H9 (cell line): ENCODE data around the gene GRIA1. TPM values are rescaled to one million over a fixed set of nuclear protein-coding genes. Genes with fewer than 3 reads are reported as not detected.

Experiments
- DNase-seq: peaks from one replicate; pipeline ENCODE4 v3.0.0-alpha.2; 2017
- H2AFZ ChIP-seq: one replicate; pipeline ENCODE4 v1.6.1; 2013; ENCODE audit warnings: mild to moderate bottlenecking, low read length, control low read depth, moderate library complexity
- H2AK5ac ChIP-seq: 2 replicates; pipeline ENCODE4 v1.6.1; 2013; ENCODE audit warnings: low read length, control low read depth, mixed read lengths; ENCODE audit not compliant: insufficient read length
- H2BK120ac ChIP-seq: one replicate; pipeline ENCODE4 v1.6.1; 2013; ENCODE audit warnings: low read depth, mild to moderate bottlenecking, low read length, control low read depth, inconsistent platforms; ENCODE audit not compliant: poor library complexity, severe bottlenecking
- H2BK12ac ChIP-seq: 2 replicates; pipeline ENCODE4 v1.6.1; 2013; ENCODE audit warnings: low read length, control low read depth, mixed read lengths, low read depth; ENCODE audit not compliant: insufficient read length
- H2BK15ac ChIP-seq: 2 replicates; pipeline ENCODE4 v1.6.1; 2013; ENCODE audit warnings: low read depth, low read length, control low read depth
- H2BK20ac ChIP-seq: one replicate; pipeline ENCODE4 v1.6.1; 2013; ENCODE audit warnings: low read depth, mild to moderate bottlenecking, low read length, control low read depth, inconsistent platforms; ENCODE audit not compliant: poor library complexity, severe bottlenecking
- H2BK5ac ChIP-seq: 2 replicates; pipeline ENCODE4 v1.6.1; 2013; ENCODE audit warnings: low read length, control low read depth, mixed read lengths; ENCODE audit not compliant: insufficient read length
- H3K14ac ChIP-seq: 2 replicates; pipeline ENCODE4 v1.6.1; 2013; ENCODE audit warnings: low read length, control low read depth; ENCODE audit not compliant: insufficient read depth
- H3K18ac ChIP-seq: 2 replicates; pipeline ENCODE4 v1.6.1; 2013; ENCODE audit warnings: low read depth, mild to moderate bottlenecking, mixed read lengths, low read length, control low read depth; ENCODE audit not compliant: insufficient read length
- H3K23ac ChIP-seq: 2 replicates; pipeline ENCODE4 v1.6.1; 2013; ENCODE audit warnings: low read length, control low read depth, mixed read lengths, low read depth; ENCODE audit not compliant: insufficient read length
- H3K23me2 ChIP-seq: 2 replicates; pipeline ENCODE4 v1.6.1; 2013; ENCODE audit warnings: low read depth, mild to moderate bottlenecking, mixed read lengths, low read length, control low read depth; ENCODE audit not compliant: insufficient read length, poor library complexity, severe bottlenecking
- H3K27ac ChIP-seq: 2 replicates; pipeline ENCODE4 v1.5.1; 2013; ENCODE audit warnings: low read length, control low read depth, mixed read lengths, low read depth; ENCODE audit not compliant: insufficient read length
- H3K27me3 ChIP-seq: 2 replicates; pipeline ENCODE4 v1.6.1; 2013; ENCODE audit warnings: low read length, control low read depth, inconsistent platforms; ENCODE audit not compliant: insufficient read depth
- H3K4ac ChIP-seq: 2 replicates; pipeline ENCODE4 v1.6.1; 2013; ENCODE audit warnings: low read depth, mild to moderate bottlenecking, control low read depth, inconsistent platforms, low read length, moderate library complexity
- H3K4me1 ChIP-seq: 2 replicates; pipeline ENCODE4 v1.6.1; 2013; ENCODE audit warnings: low read length, control low read depth, inconsistent platforms; ENCODE audit not compliant: insufficient read depth
- H3K4me2 ChIP-seq: 2 replicates; pipeline ENCODE4 v1.6.1; 2013; ENCODE audit warnings: low read length, control low read depth, mixed read lengths; ENCODE audit not compliant: insufficient read length, insufficient read depth
- H3K56ac ChIP-seq: 2 replicates; pipeline ENCODE4 v1.6.1; 2013; ENCODE audit warnings: low read depth, mild to moderate bottlenecking, mixed read lengths, low read length, control low read depth; ENCODE audit not compliant: insufficient read length
- H3K79me1 ChIP-seq: 2 replicates; pipeline ENCODE4 v1.6.1; 2013; ENCODE audit warnings: low read depth, mild to moderate bottlenecking, moderate library complexity, low read length, control low read depth, inconsistent platforms; ENCODE audit not compliant: insufficient read depth, poor library complexity, severe bottlenecking
- H3K79me2 ChIP-seq: 2 replicates; pipeline ENCODE4 v1.6.1; 2013; ENCODE audit warnings: low read length, control low read depth, inconsistent platforms; ENCODE audit not compliant: insufficient read depth
- H3K9ac ChIP-seq: 2 replicates; pipeline ENCODE4 v1.6.1; 2013; ENCODE audit warnings: low read length, control low read depth, mixed read lengths; ENCODE audit not compliant: insufficient read length; ENCODE audit errors: extremely low read depth
- H3K9me3 ChIP-seq: one replicate; pipeline ENCODE4 v1.6.1; 2013; ENCODE audit warnings: low read depth, low read length, inconsistent platforms; ENCODE audit not compliant: control insufficient read depth
- H3T11ph ChIP-seq: one replicate; pipeline ENCODE4 v1.6.1; 2013; ENCODE audit warnings: mild to moderate bottlenecking, low read length, control low read depth, inconsistent platforms
- H4K20me1 ChIP-seq: one replicate; pipeline ENCODE4 v1.6.1; 2013; ENCODE audit not compliant: control insufficient read depth, insufficient read length, insufficient read depth
- H4K5ac ChIP-seq: 2 replicates; pipeline ENCODE4 v1.6.1; 2013; ENCODE audit warnings: low read depth, mild to moderate bottlenecking, mixed read lengths, low read length, control low read depth; ENCODE audit not compliant: insufficient read length
- H4K8ac ChIP-seq: replicated peaks from 2 replicates; pipeline ENCODE4 v1.6.1; 2013; ENCODE audit warnings: low read length, control low read depth, mixed read lengths, low read depth; ENCODE audit not compliant: insufficient read length
- H4K91ac ChIP-seq: 2 replicates; pipeline ENCODE4 v1.6.1; 2013; ENCODE audit warnings: low read depth, mild to moderate bottlenecking, moderate library complexity, mixed read lengths, low read length, control low read depth; ENCODE audit not compliant: insufficient read length
- H3K27ac Mint-ChIP-seq, 3 experiments: 2 replicates in 2 of 3; 3 replicates in 1 of 3; pipeline ENCODE4 v1.8.0; 2020 to 2021; ENCODE audit warnings: mixed read lengths in 3 of 3, mild to moderate bottlenecking in 1 of 3, moderate library complexity in 1 of 3
- H3K27me3 Mint-ChIP-seq: 2 replicates; pipeline ENCODE4 v1.8.0; 2021; ENCODE audit warnings: low read depth, mild to moderate bottlenecking, moderate library complexity, mixed read lengths
- H3K36me3 Mint-ChIP-seq, 3 experiments: 2 replicates in 2 of 3; 3 replicates in 1 of 3; pipeline ENCODE4 v1.8.0; 2020 to 2021; ENCODE audit warnings: low read depth in 3 of 3, mixed read lengths in 3 of 3; ENCODE audit not compliant: insufficient read depth in 1 of 3
- H3K4me1 Mint-ChIP-seq, 2 experiments: 2 replicates each; pipeline ENCODE4 v1.8.0; 2020; ENCODE audit warnings: mixed read lengths in 2 of 2
- H3K4me3 Mint-ChIP-seq, 2 experiments: 2 replicates in 1 of 2; 3 replicates in 1 of 2; pipeline ENCODE4 v1.8.0; 2020 to 2021; ENCODE audit warnings: mild to moderate bottlenecking in 2 of 2, mixed read lengths in 2 of 2, moderate library complexity in 1 of 2
- H3K9me3 Mint-ChIP-seq, 2 experiments: 2 replicates in 1 of 2; 3 replicates in 1 of 2; pipeline ENCODE4 v1.8.0; 2020; ENCODE audit warnings: mild to moderate bottlenecking in 2 of 2, mixed read lengths in 2 of 2, moderate library complexity in 1 of 2
- CTCF ChIP-seq: fragments of 200-600 bp; sonication (generic); conservative IDR thresholded peaks from 3 replicates; pipeline ENCODE4 v1.8.0; 2021; ENCODE audit warnings: antibody characterized with exemption, mild to moderate bottlenecking
- WGBS: extraction: QIAGEN DNeasy Blood & Tissue Kit; methylation state at CpG from one replicate; pipeline ENCODE4 v1.1.7; 2013; ENCODE audit warnings: missing lambda C conversion rate, low lambda C conversion rate, mixed read lengths; ENCODE audit not compliant: insufficient read length; ENCODE audit errors: extremely low coverage; 5-methylcytosine and 5-hydroxymethylcytosine counted together
- total RNA-seq: library from RNA; stranded (reverse); gene quantifications from 2 replicates; pipeline ENCODE4 v1.2.1, GENCODE V29; 2021

Gene GRIA1
- total RNA-seq, 1 experiment from 2014 or later = 0.52 TPM

DNA sequence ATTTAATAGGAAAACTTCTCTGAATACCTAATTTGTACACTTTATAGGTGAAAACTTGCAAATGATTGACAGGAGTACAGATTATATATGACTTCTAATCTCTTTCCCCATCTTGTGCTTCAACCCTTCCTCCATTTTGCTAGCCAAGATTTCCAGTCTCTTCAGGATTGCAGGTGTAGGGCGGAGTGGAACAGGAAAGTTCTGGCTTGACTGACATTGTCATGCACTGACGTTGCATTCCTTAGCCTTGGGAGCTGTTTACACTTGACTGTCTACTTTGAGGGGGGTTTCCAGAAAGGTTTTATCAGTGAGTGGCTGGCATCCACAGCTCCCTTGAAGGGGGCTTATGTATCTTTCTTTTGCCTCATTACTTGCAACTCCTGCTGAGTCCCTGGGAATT, 34.1 kb upstream of the GRIA1 start:
- Histone ChIP-seq H2BK120ac (no peak overlapping the region), H3K4me2 (no peak overlapping the region), H2BK5ac (no peak overlapping the region), H3K4me1 (no peaks in the 10 kb centered on the region; the same call in 1 of the 2 replicates), H2AFZ (no peak overlapping the region), H4K20me1 (no peaks in the 10 kb centered on the region), H3K27me3 (no peaks in the 10 kb centered on the region), H3K14ac (no peak overlapping the region; the same call in 1 of the 2 replicates), H2AK5ac (no peak overlapping the region), H4K91ac (no peak overlapping the region), H3K4ac (no peak overlapping the region), H3K18ac (no peak overlapping the region), H3K23ac (no peak overlapping the region), H4K5ac (no peak overlapping the region), H4K8ac (no peak overlapping the region), H3K56ac (no peak overlapping the region), H2BK12ac (no peak overlapping the region), H3K27ac (no peak overlapping the region), H3K9me3 (no peaks in the 10 kb centered on the region), H3K9ac (no peak overlapping the region), H2BK15ac (no peak overlapping the region), H3K79me1 (no peaks in the 10 kb centered on the region), H3T11ph (no peak overlapping the region), H2BK20ac (peak overlapping the region; percentile 1), H3K23me2 (no peaks in the 10 kb centered on the region), H3K79me2 (no peaks in the 10 kb centered on the region)
- Mint-ChIP-seq H3K9me3 (peaks cover 0 to 2% of the 10 kb centered on the region in 2 experiments; a peak in 2 of 5 replicates), H3K27me3 (peaks cover 3% of the 10 kb centered on the region; the same call in 1 of the 2 replicates), H3K27ac (peak overlapping the region in 1 of 3 experiments; percentile 36; a peak in 1 of 7 replicates), H3K4me1 (peaks cover 26 to 33% of the 10 kb centered on the region in 2 experiments), H3K4me3 (no peak overlapping the region), H3K36me3 (no peaks in the 10 kb centered on the region; a peak in 1 of 7 replicates)
- no CpG with 5 or more reads among the region's 2 CpGs for WGBS
- TF ChIP-seq CTCF = no peak
- DNase-seq = peak; percentile 37
